A549 (cell line): ENCODE measurements around the gene TGDS.
"Not testable (repeated sequence)": the region's sequence is repeated elsewhere in the genome, so short reads cannot be mapped to it uniquely, and the experiment has no call there.

Experiments
- CTCF ChIP-seq: fragments of >200 bp; sonication (Bioruptor Twin); formaldehyde crosslinking; IDR thresholded peaks from 3 replicates; pipeline ENCODE4 v1.5.1; 2016
- EP300 ChIP-seq, 2 experiments: fragments of >200 bp; sonication (Bioruptor Twin); formaldehyde crosslinking; IDR thresholded peaks; 2 replicates in 1 of 2; 3 replicates in 1 of 2; pipeline ENCODE4 v1.6.1; 2016 to 2017
- HDAC2 ChIP-seq: fragments of 200-600 bp; sonication (generic); IDR thresholded peaks from 2 replicates; pipeline ENCODE4 v1.6.1; 2016
- MAFK ChIP-seq: fragments of 450-650 bp; IDR thresholded peaks from 2 replicates; pipeline ENCODE4 v1.6.1; 2014; ENCODE audit not compliant: partially characterized antibody
- POLR2A ChIP-seq: IDR thresholded peaks from 2 replicates; pipeline ENCODE4 v1.6.1; 2012; ENCODE audit warnings: mild to moderate bottlenecking, low read length

GRCh38 chr13:94532278-94532677 lies 63.7 kb downstream of the TGDS start:
- TF ChIP-seq CTCF; POLR2A; MAFK; HDAC2; EP300 (IDR thresholded peaks at IDR 0.05): not testable (repeated sequence)
